Measurements from ENCODE around the gene ABCC1. TPM values are rescaled to one million over a fixed set of nuclear protein-coding genes. Genes with fewer than 3 reads are reported as not detected.
A peak's percentile ranks its signal among the peaks of the same experiment; 100 is the strongest.

The ABCC1 gene
- total and polyA plus RNA-seq, 2 experiments from 2014 or later: 7.0 to 9.3 TPM

DNA sequence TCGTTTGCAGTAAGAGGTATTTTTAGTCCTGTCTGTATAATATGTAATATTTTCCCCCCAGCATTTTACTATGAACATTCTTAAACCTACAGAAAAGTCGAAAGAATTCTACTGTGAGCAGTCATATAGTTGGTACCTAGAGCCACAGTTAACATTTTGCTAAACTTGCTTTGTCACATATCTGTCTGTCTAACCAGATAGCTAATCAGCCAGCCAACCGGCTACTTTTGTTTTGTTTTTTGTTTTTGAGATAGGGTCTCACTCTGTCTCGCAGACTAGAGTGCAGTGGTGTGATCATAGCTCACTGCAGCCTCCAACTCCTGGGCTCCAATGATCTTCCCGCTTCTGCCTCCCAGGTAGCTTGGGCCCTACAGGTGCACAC is 73.3 kb downstream of the ABCC1 start:
- WGBS (ENCODE audit: low lambda C conversion rate, missing lambda C conversion rate): 80% methylated on average over 5 of the region's 5 CpGs
- Histone ChIP-seq H3K9me3 (ENCODE audit: low read depth) (no peaks in the 10 kb centered on the region), H3K79me2 (no peaks in the 10 kb centered on the region), H3K4me1 (ENCODE audit: insufficient read depth) (peaks cover 15% of the 10 kb centered on the region), H4K20me1 (ENCODE audit: insufficient read depth, poor library complexity, severe bottlenecking) (no peaks in the 10 kb centered on the region), H3K27me3 (no peaks in the 10 kb centered on the region), H3K36me3 (replicated peaks; ENCODE audit: insufficient read depth, low read depth) (no peaks in the 10 kb centered on the region), H2AFZ (no peak overlapping the region), H3K9me2 (replicated peaks; ENCODE audit: insufficient read depth) (no peaks in the 10 kb centered on the region), H3K4me3 (no peak overlapping the region), H3K27ac (peak overlapping the region; percentile 41), H3K4me2 (no peak overlapping the region)
- DNase-seq (ENCODE audit: low spot score): no peak
- TF ChIP-seq, protein P1, sequence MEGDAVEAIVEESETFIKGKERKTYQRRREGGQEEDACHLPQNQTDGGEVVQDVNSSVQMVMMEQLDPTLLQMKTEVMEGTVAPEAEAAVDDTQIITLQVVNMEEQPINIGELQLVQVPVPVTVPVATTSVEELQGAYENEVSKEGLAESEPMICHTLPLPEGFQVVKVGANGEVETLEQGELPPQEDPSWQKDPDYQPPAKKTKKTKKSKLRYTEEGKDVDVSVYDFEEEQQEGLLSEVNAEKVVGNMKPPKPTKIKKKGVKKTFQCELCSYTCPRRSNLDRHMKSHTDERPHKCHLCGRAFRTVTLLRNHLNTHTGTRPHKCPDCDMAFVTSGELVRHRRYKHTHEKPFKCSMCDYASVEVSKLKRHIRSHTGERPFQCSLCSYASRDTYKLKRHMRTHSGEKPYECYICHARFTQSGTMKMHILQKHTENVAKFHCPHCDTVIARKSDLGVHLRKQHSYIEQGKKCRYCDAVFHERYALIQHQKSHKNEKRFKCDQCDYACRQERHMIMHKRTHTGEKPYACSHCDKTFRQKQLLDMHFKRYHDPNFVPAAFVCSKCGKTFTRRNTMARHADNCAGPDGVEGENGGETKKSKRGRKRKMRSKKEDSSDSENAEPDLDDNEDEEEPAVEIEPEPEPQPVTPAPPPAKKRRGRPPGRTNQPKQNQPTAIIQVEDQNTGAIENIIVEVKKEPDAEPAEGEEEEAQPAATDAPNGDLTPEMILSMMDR (IDR thresholded peaks at IDR 0.05; ENCODE audit: poor library complexity): no peak
- no peak for TF ChIP-seq EZH2 (IDR thresholded peaks at IDR 0.05; ENCODE audit: borderline replicate concordance)
- TF ChIP-seq EZH2phosphoT487 (IDR thresholded peaks at IDR 0.05; ENCODE audit: low read depth, severe bottlenecking, unreplicated experiment): no peak

DNA sequence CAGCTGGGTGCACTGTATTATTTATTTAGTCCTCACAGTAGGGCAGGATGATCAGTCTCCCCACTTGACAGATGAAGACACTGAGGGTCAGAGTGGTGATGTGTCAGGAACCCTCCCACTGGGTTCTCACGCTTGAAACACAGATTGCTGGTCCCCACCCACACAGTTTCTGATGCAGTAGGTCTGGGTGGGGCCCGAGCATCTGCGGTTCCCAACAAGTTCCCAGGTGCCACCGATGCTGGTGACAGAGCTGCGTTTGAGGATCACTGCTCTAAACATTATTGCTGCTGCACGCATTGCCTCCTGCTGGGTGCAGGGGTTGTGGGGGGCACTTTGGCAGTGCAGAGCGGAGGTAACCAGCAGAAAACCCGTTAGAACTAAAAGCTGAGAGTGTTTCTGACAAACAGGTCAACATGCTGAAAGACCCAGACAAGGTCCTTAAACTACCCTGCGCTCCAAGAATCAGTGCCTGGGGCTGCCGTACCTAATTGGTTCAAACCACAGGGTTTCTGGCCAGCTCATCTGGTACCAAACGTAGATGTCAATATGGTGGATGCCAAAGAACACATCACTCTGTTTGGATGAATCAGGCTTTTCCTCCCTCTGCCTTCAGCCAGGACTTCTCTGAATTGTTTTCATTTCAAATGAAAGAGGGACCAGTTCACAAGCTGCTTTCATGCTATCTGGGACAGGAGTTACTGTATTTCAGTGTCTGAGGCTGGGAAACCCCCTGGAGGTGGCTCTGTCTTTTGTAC is 76.0 kb downstream of the ABCC1 start:
- 92% methylated on average over 11 of the region's 11 CpGs for WGBS (ENCODE audit: low lambda C conversion rate, missing lambda C conversion rate)
- no peak overlapping the region for H3K27ac ChIP-seq
- no peak for TF ChIP-seq EZH2 (IDR thresholded peaks at IDR 0.05; ENCODE audit: borderline replicate concordance)
- TF ChIP-seq, protein P1 (IDR thresholded peaks at IDR 0.05; ENCODE audit: poor library complexity): no peak
- no peak for TF ChIP-seq EZH2phosphoT487 (IDR thresholded peaks at IDR 0.05; ENCODE audit: low read depth, severe bottlenecking, unreplicated experiment)
- H3K27me3 ChIP-seq: no peaks in the 10 kb centered on the region
- H4K20me1 ChIP-seq (ENCODE audit: insufficient read depth, poor library complexity, severe bottlenecking): no peaks in the 10 kb centered on the region
- H3K4me1 ChIP-seq (ENCODE audit: insufficient read depth): peaks cover 15% of the 10 kb centered on the region
- H3K79me2 ChIP-seq: no peaks in the 10 kb centered on the region
- H3K4me3 ChIP-seq: no peak overlapping the region
- DNase-seq (ENCODE audit: low spot score): no peak
- H3K36me3 ChIP-seq (replicated peaks; ENCODE audit: insufficient read depth, low read depth): no peaks in the 10 kb centered on the region
- H3K9me3 ChIP-seq (ENCODE audit: low read depth): no peaks in the 10 kb centered on the region
- no peak overlapping the region for H2AFZ ChIP-seq
- H3K9me2 ChIP-seq (replicated peaks; ENCODE audit: insufficient read depth): no peaks in the 10 kb centered on the region
- H3K4me2 ChIP-seq: no peak overlapping the region

DNA sequence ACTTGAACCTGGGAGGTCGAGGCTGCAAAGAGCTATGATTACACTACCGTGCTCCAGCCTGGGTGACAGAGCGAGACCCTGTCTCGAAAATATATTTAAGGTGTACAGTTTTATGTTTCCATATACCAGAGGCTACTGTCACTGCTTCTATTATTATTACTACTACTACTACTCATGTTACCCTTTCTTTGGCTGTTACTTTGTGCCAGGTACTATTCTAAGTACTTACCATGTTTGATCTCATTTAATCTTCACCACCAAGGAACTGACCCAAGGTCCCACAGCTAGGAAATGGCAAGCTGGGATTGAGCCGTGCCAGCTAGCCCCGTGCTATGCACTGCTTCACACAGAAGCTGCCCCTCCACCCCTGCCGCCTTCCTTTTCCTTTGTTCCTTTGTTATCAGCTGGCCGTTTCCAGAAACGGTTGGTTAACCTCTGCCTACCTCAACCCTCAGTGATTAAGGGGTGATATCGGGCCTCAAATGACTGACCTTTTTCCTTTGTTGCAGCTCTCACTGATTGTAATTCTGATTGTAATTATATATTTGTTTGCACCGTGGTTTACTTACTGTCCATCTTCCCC is 78.4 kb downstream of the ABCC1 start:
- no peak for DNase-seq (ENCODE audit: low spot score)
- Histone ChIP-seq H3K4me3 (no peak overlapping the region), H3K79me2 (no peaks in the 10 kb centered on the region), H4K20me1 (ENCODE audit: insufficient read depth, poor library complexity, severe bottlenecking) (no peaks in the 10 kb centered on the region), H2AFZ (no peak overlapping the region), H3K27me3 (no peaks in the 10 kb centered on the region), H3K9me3 (ENCODE audit: low read depth) (no peaks in the 10 kb centered on the region), H3K4me1 (ENCODE audit: insufficient read depth) (peaks cover 2% of the 10 kb centered on the region), H3K36me3 (replicated peaks; ENCODE audit: insufficient read depth, low read depth) (no peaks in the 10 kb centered on the region), H3K4me2 (peak overlapping the region; percentile 65), H3K9me2 (replicated peaks; ENCODE audit: insufficient read depth) (no peaks in the 10 kb centered on the region), H3K27ac (peak overlapping the region; percentile 43)
- TF ChIP-seq, protein P1 (IDR thresholded peaks at IDR 0.05; ENCODE audit: poor library complexity): no peak
- no peak for TF ChIP-seq EZH2phosphoT487 (IDR thresholded peaks at IDR 0.05; ENCODE audit: low read depth, severe bottlenecking, unreplicated experiment)
- TF ChIP-seq EZH2 (IDR thresholded peaks at IDR 0.05; ENCODE audit: borderline replicate concordance): no peak
- WGBS (ENCODE audit: low lambda C conversion rate, missing lambda C conversion rate): 67% methylated on average over 11 of the region's 11 CpGs
